ENCODE measurements around the gene SERPINB2. TPM values are rescaled to one million over a fixed set of nuclear protein-coding genes. Genes with fewer than 3 reads are reported as not detected.

SERPINB2 gene
- total RNA-seq, 4 donors from 2014 or later = 138 to 309 (median 189) TPM

- no peak for DNase-seq
- no peaks in the 10 kb centered on the region for H3K9me3 ChIP-seq
- intact Hi-C loops (cut with DNase I) = no loop called here
- H3K27me3 ChIP-seq = no peaks in the 10 kb centered on the region
- no peak for TF ChIP-seq POLR2A (IDR thresholded peaks at IDR 0.05)
- TF ChIP-seq CTCF (IDR thresholded peaks at IDR 0.05) = no peak
- no peak overlapping the region for H3K4me3 ChIP-seq
- H3K4me1 ChIP-seq = no peaks in the 10 kb centered on the region
- peaks cover 0 to 64% (median 0%) of the 10 kb centered on the region in 3 donors for H3K36me3 ChIP-seq
- H3K27ac ChIP-seq = no peak overlapping the region
- WGBS, 2 donors = 55 to 72% methylated on average over 4 of the region's 4 CpGs
These were observed 9.6 kb downstream of the SERPINB2 start for GRCh38 chr18:63897072-63897471.

GRCh38 chr18:63899206-63899605 is 11.7 kb downstream of the SERPINB2 start:
- intact Hi-C loops (cut with DNase I) = no loop called here
- TF ChIP-seq CTCF (IDR thresholded peaks at IDR 0.05) = no peak
- no peak for TF ChIP-seq POLR2A (IDR thresholded peaks at IDR 0.05)
- Histone ChIP-seq H3K9me3 (no peaks in the 10 kb centered on the region), H3K27ac (no peak overlapping the region), H3K27me3 (no peaks in the 10 kb centered on the region), H3K36me3 (peaks cover 0 to 68% (median 0%) of the 10 kb centered on the region in 3 donors), H3K4me3 (no peak overlapping the region), H3K4me1 (no peaks in the 10 kb centered on the region)
- no peak for DNase-seq

GRCh38 chr18:63903851-63904570 is 16.5 kb downstream of the SERPINB2 start:
- peaks cover 0 to 39% (median 0%) of the 10 kb centered on the region in 3 donors for H3K36me3 ChIP-seq
- no peak overlapping the region for H3K27ac ChIP-seq
- H3K4me1 ChIP-seq = peaks cover 0 to 9% (median 0%) of the 10 kb centered on the region in 3 donors
- intact Hi-C loops (cut with DNase I) = no loop called here
- 75 to 79% methylated on average over 1 of the region's 1 CpG for WGBS, 2 donors
- TF ChIP-seq CTCF (IDR thresholded peaks at IDR 0.05) = no peak
- H3K4me3 ChIP-seq = no peak overlapping the region
- H3K9me3 ChIP-seq = no peaks in the 10 kb centered on the region
- DNase-seq = no peak
- H3K27me3 ChIP-seq = no peaks in the 10 kb centered on the region

- Histone ChIP-seq H3K27ac (no peak overlapping the region), H3K27me3 (no peaks in the 10 kb centered on the region), H3K4me1 (peaks cover 0 to 14% (median 0%) of the 10 kb centered on the region in 3 donors), H3K36me3 (peaks cover 0 to 33% (median 0%) of the 10 kb centered on the region in 3 donors), H3K9me3 (no peaks in the 10 kb centered on the region), H3K4me3 (no peak overlapping the region)
- 79% methylated on average over 1 of the region's 1 CpG for WGBS, 2 donors
- TF ChIP-seq CTCF (IDR thresholded peaks at IDR 0.05) (no peak), POLR2A (IDR thresholded peaks at IDR 0.05) (no peak)
- DNase-seq = no peak
- intact Hi-C loops (cut with DNase I) = no loop called here
These were observed 17.2 kb downstream of the SERPINB2 start for GRCh38 chr18:63904694-63905093.

- no peak for DNase-seq
- peaks cover 0 to 29% (median 0%) of the 10 kb centered on the region in 3 donors for H3K36me3 ChIP-seq
- H3K9me3 ChIP-seq = no peaks in the 10 kb centered on the region
- no peak overlapping the region for H3K27ac ChIP-seq
- no peak for TF ChIP-seq POLR2A (IDR thresholded peaks at IDR 0.05)
- TF ChIP-seq CTCF (IDR thresholded peaks at IDR 0.05) = no peak
- H3K4me3 ChIP-seq = no peak overlapping the region
- H3K4me1 ChIP-seq = peaks cover 0 to 21% (median 0%) of the 10 kb centered on the region in 3 donors
- H3K27me3 ChIP-seq = no peaks in the 10 kb centered on the region
- 81 to 96% methylated on average over 2 of the region's 2 CpGs for WGBS, 2 donors
- intact Hi-C loops (cut with DNase I) = no loop called here
These were observed 17.9 kb downstream of the SERPINB2 start for GRCh38 chr18:63905361-63905760.

All from esophagus squamous epithelium (tissue), 5 donors.